Measurements from ENCODE around the gene GRIK4. TPM values are rescaled to one million over a fixed set of nuclear protein-coding genes. Genes with fewer than 3 reads are reported as not detected.

GRIK4 gene
- total and polyA plus RNA-seq, 2 of the 4 experiments (the other 2 are of a cell fraction) = 0.18 to 0.38 TPM

DNA sequence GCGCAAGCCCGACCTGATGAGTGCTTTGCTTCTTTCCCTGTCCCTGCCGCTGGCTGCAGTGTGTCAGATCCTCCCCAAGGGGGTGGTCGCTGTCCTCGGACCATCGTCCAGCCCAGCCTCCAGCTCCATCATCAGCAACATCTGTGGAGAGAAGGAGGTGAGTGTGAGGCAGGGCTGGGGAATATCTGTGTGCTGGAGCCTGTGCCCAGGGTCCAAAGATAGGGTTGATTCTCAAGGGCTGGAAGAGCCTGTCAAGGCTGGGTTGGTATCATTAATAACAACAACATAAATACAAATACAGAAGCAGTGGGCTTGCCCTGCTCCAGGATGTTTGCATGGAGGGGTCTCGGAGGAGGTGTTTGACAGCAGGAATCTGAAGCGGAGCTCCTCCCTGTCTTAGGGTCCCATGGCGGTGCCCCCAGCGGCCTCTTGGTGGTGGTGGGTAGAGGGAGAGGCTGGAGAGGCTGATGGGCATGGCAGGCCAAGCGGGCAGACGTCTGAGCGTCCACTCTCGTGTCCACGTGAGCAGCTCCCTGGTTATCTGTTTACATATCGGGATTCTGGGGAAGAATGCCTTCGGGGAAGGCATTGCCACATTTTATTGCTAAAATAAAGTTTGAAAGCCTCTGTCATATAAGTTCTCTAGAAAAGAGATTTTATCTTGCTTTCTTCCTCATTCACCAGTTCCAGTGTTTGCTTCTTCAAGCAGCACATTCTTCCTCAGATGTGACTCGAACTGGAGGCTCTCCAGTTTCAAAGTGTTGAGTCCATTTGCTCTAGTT, 304.0 kb downstream of the GRIK4 start:
- in situ Hi-C loops (cut with MboI; ENCODE audit: low sequenced_read_pairs) (no loop called here), intact Hi-C loops (cut with micrococcal nuclease) (loop anchor here (10.0 kb wide), 1 partner anchor 1111 kb away; no protein-coding TSS in a partner anchor), dilution Hi-C loops (cut with HindIII; ENCODE audit: low sequenced_read_pairs, unreplicated experiment) (no loop called here)
- Histone ChIP-seq H2AFZ (replicated peaks; ENCODE audit: low read length, poor library complexity) (no peak overlapping the region), H3K9ac (ENCODE audit: low read depth, low read length) (no peak overlapping the region), H3K56ac (ENCODE audit: extremely low read depth, insufficient read depth, low read length) (no peak overlapping the region), H3K9me3 (ENCODE audit: control insufficient read depth, insufficient read depth, low read length) (no peaks in the 10 kb centered on the region), H3K79me1 (ENCODE audit: low read depth in 1 of 2, low read length in 2 of 2) (no peaks in the 10 kb centered on the region), H4K20me1 (ENCODE audit: insufficient read depth, low read length) (no peaks in the 10 kb centered on the region), H3K14ac (replicated peaks; ENCODE audit: low read depth, low read length) (no peak overlapping the region), H3K18ac (ENCODE audit: low read depth, low read length) (no peak overlapping the region), H3K4ac (ENCODE audit: low read depth, low read length) (no peak overlapping the region), H3K36me3 (ENCODE audit: control insufficient read depth, insufficient read depth, low read length) (no peaks in the 10 kb centered on the region), H2BK5ac (ENCODE audit: low read depth, low read length, poor library complexity, severe bottlenecking) (no peak overlapping the region), H3K9me1 (ENCODE audit: insufficient read depth, low read length) (no peaks in the 10 kb centered on the region), H3K23ac (ENCODE audit: low read depth, low read length) (no peak overlapping the region), H2AK9ac (replicated peaks; ENCODE audit: low read depth, low read length, poor library complexity) (no peak overlapping the region), H3K27ac (ENCODE audit: insufficient read depth, low read length) (no peak overlapping the region), H3K4me3 (ENCODE audit: insufficient read depth, low read depth, low read length) (no peak overlapping the region), H4K8ac (ENCODE audit: low read depth in 2 of 2, low read length in 2 of 2) (no peak overlapping the region), H2AK5ac (ENCODE audit: low read depth, low read length) (no peak overlapping the region), H3K4me1 (ENCODE audit: control insufficient read depth, insufficient read depth, low read length) (no peaks in the 10 kb centered on the region), H3K27me3 (ENCODE audit: control insufficient read depth, insufficient read depth, low read length) (peaks cover 34% of the 10 kb centered on the region), H3K4me2 (ENCODE audit: low read depth, low read length) (no peak overlapping the region), H2BK20ac (ENCODE audit: low read depth, low read length) (no peak overlapping the region), H2BK120ac (ENCODE audit: low read depth, low read length) (no peak overlapping the region), H2BK15ac (ENCODE audit: low read depth, low read length) (no peak overlapping the region), H4K91ac (ENCODE audit: insufficient read depth, low read depth, low read length) (no peak overlapping the region), H4K5ac (ENCODE audit: low read depth, low read length) (no peak overlapping the region)
- no peak for TF ChIP-seq MAZ (IDR thresholded peaks at IDR 0.05; ENCODE audit: borderline replicate concordance, low read depth, low read length)
- TF ChIP-seq CHD1 (IDR thresholded peaks at IDR 0.05; ENCODE audit: low read depth, low read length) = no peak
- no peak for TF ChIP-seq RFX5 (IDR thresholded peaks at IDR 0.05; ENCODE audit: low read depth, low read length)
- TF ChIP-seq, protein P1, sequence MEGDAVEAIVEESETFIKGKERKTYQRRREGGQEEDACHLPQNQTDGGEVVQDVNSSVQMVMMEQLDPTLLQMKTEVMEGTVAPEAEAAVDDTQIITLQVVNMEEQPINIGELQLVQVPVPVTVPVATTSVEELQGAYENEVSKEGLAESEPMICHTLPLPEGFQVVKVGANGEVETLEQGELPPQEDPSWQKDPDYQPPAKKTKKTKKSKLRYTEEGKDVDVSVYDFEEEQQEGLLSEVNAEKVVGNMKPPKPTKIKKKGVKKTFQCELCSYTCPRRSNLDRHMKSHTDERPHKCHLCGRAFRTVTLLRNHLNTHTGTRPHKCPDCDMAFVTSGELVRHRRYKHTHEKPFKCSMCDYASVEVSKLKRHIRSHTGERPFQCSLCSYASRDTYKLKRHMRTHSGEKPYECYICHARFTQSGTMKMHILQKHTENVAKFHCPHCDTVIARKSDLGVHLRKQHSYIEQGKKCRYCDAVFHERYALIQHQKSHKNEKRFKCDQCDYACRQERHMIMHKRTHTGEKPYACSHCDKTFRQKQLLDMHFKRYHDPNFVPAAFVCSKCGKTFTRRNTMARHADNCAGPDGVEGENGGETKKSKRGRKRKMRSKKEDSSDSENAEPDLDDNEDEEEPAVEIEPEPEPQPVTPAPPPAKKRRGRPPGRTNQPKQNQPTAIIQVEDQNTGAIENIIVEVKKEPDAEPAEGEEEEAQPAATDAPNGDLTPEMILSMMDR (conservative IDR thresholded peaks at IDR 0.05; ENCODE audit: low read depth, low read length) = no peak
- TF ChIP-seq POLR2A (IDR thresholded peaks at IDR 0.05; ENCODE audit: low read depth, low read length) = no peak
- no peak for TF ChIP-seq BHLHE40 (IDR thresholded peaks at IDR 0.05; ENCODE audit: low read depth, low read length)
- no peak for TF ChIP-seq RAD21 (IDR thresholded peaks at IDR 0.05; ENCODE audit: low read length)
- POLR2A ChIA-PET (ENCODE audit: unreplicated experiment) = interaction anchor here (0.5 kb wide), 1 partner anchor 16 kb away, joined by 3 read pairs; no protein-coding TSS in a partner anchor
- ATAC-seq (ENCODE audit: low read depth) (no peak), DNase-seq (no peak)
- 80% methylated on average over 5 of the region's 18 CpGs; no CpG with 5 or more reads in 1 of the 2 experiments for WGBS, 2 experiments (ENCODE audit: extremely low coverage in 2 of 2, insufficient read length in 1 of 2)
- CTCF ChIA-PET = interaction anchor here (0.5 kb wide), 1 partner anchor 293 kb away, joined by 3 read pairs; no protein-coding TSS in a partner anchor
- no TSS peak for BruUV-seq (replicated peaks)
